GM19395 (cell line): ENCODE results near the gene HYDIN.
"Not testable (repeated sequence)": the region's sequence is repeated elsewhere in the genome, so short reads cannot be mapped to it uniquely, and the experiment has no call there.

ENCODE experiments used
- ATAC-seq: cut with Tn5 transposase; IDR thresholded peaks from one replicate; pipeline ENCODE4 v1.9.1; 2021; ENCODE audit warnings: mild to moderate bottlenecking, moderate library complexity; ENCODE audit not compliant: unreplicated experiment

The HYDIN gene

DNA sequence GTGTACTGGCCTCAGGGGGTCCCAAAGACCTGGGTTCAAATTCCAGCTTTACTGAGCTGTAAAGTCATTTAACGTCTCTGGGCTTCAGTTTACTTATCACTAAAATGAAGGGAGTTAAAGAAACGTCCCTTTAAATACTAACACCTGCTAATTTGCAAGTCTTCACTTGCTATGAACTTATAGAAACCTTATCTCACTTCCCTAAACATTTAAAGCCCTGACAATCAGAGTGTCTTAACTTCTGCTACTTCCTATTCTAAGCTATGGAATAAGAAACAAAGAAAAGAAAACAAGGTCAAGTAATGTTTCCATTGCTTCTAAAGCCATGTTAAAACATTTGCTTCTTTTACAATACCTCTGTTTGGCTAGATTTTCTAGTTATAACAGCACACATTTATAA lies 87.3 kb downstream of the HYDIN start:
- ATAC-seq = not testable (repeated sequence)

DNA sequence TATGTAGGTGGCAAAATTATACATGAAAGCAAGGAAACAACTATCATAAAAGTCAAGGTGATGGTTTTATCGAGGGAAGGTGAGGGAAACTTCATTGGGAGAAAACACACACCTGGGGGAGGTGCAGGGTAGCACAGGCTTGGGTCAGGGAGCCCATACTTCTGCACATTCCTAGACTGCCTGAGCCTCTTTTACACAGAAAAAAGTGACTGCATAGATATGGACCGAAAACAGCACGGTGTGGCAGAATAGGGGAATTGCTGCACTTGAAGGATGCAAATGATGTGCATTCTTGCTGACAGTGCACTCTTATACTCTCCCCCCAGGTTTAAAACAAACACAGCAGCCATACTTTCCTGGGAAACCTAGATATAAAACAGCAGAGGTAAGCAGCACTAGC lies 120.0 kb downstream of the HYDIN start:
- ATAC-seq = not testable (repeated sequence)

DNA sequence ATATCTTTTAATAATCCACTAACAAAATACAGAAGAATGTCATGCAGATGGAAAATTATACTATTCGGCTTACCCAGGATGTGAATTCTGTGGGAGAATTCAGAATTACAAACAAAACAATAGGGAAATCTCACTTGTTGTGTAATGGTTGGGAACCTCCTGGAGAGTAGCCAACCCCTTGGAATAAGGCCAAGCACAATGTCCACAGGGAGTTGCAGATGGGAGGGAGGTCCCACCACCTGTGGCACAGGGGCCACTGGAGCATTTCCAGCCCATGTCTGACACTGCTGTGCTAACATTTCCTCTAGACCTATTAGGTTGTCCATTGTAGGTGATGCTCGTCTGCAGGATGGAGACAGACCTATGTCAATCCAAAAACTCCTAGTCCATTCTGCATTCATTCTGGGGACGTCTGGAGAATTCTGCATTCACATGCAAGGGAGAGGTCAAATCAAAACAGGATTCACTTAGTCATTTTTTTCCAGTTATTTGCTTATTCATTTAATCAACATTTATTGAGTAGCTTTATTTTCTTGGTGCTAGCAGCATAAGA lies 120.8 kb downstream of the HYDIN start:
- ATAC-seq = not testable (repeated sequence)

- not testable (repeated sequence) for ATAC-seq
These were observed 124.6 kb downstream of the HYDIN start for GRCh38 chr16:71105881-71106280.

DNA sequence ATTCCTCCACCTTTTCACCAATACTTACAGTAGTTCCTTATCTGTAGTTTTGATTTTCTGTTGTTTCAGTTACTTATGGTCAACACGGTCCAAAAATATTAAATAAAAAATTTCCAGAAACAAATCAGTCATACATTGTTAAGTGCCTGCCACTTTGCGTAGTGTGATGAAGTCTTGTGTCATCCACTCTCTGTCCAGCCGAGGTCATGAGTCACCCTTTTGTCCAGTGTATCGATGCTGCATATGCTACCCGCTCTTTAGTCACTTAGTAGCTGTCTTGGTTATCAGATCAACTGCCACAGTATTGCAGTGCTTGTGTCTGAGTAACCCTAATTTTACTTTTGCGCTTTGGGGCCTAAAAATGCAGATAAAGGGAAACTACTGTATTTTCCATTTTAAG lies 146.9 kb downstream of the HYDIN start:
- ATAC-seq = not testable (repeated sequence)

DNA sequence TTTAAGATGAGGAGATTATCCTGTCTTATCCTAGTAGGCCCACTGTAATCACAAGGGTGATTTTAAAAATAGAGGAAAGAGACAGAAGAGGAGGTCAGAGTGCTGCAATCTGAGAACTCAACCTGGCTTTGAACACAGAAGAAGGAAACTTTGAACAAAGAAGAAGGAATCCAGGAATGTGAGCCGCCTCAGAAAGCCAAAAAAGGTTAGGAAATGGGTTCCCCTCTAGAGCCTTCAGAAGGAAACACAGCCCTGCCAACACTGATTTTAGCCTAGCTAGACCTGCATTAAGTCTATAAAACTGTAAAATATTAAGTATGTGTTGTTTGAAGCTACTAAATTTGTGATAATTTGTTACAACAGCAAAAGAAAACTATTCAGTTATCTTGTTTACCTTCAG lies 149.7 kb downstream of the HYDIN start:
- not testable (repeated sequence) for ATAC-seq

GRCh38 chr16:71080262-71080661 lies 150.3 kb downstream of the HYDIN start:
- not testable (repeated sequence) for ATAC-seq

DNA sequence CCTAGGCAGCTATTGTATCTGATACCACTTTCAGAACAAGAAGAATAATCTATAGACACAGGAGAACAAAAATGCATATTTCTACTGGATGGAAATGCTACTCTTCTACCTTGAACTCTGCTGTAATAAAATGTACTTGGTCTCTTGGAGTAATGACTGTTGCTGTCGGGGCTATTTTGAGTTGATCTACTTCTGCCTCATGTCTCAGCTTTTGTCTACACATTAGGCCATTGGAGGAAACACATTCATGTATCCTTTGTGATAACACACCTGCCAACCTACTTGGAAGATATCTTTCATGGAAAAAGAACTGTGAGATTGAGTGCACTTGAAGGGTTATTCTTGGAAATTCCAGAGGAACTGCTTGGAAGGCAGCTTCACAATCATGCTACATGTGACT lies 159.9 kb downstream of the HYDIN start:
- not testable (repeated sequence) for ATAC-seq

DNA sequence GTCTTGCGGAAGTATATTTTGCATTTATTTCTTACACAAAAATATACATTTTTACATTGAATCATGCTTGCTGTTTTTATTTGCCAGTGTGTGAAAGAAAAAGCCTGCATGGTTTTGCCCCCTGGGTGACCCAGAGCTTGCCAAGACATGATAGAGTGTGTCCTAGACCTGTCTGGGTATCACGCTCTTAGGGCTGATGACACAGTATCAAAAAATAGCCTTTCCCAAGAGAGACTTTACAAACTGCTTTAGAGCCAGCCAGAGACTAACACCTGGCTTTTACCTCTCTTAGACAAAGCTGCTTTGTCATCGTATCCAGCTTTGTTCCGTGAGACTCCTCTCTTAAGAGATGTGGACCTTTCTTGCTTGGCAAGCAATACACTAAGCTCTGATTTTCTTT lies 160.7 kb downstream of the HYDIN start:
- ATAC-seq = not testable (repeated sequence)

DNA sequence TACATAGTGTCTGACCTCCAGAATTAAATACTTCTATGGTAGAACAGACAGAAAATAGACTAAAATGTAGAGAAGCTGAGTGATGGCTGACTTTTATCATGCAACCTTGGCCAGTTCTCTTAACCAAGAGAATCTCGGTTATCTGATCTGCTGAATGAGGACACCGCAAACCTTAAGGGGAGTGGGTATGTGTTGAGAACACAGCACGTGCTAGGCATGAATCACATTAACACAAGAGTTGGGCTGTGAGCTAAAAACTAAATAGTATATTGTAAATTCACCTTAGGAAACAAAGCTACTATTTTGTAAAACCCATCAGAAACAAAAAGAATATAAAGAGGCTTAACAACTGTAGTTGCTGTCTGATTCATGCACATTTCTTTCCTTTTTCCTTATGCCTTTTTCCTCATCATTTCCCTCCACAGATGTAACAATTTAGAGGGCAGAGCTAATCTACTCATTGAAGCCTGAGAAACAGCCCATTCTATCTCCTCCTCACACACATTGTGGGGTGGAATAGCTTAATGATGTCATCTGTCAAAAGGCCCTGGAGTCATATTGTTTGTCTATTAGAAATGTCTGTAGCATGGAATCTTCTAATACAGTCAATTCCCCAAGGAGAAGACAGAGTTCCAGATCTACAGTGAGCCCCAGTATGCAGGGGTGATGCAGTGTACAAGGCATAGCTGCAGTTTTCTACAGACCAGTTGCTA lies 176.5 kb downstream of the HYDIN start:
- not testable (repeated sequence) for ATAC-seq

DNA sequence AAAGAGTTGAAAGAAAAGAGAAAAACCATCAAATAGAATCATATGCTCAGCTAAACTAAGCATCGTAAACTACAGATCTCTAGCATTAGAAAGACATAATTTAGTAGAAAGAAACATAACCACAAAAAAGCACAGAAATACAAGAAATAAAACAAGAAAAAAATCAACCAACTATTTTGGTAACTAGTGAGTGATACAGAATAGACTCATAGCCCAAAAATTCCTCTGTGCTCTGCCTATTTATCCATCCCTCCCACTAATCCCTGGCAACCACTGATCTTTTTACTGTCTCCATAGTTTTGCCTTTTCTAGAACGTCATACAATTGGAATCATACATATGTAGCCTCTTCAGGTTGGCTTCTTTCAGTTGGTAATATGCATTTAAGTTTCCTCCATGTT lies 180.2 kb downstream of the HYDIN start:
- not testable (repeated sequence) for ATAC-seq

GRCh38 chr16:71039368-71040111 lies 191.0 kb downstream of the HYDIN start:
- ATAC-seq = not testable (repeated sequence)

- not testable (repeated sequence) for ATAC-seq
These were observed 192.1 kb downstream of the HYDIN start for GRCh38 chr16:71038421-71038820.

DNA sequence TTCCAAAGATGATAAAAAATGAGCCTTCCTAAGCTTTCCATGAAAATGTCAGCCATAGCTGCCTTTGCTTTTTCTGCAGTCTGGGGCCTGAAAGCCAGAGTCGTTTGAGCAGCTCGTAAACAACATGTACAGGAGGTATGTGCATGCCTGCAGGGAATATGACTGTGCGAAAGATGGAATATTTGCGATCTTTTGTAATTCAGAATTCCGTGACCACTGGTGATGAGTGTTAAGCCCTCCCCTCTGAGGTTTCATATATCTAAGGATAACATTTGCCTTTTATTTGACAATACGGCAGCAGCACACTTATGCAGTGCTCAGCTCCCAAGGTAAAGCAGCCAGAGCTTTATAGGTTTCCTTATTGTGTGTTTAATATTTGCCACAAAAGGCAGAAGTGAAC lies 192.5 kb downstream of the HYDIN start:
- ATAC-seq = not testable (repeated sequence)

DNA sequence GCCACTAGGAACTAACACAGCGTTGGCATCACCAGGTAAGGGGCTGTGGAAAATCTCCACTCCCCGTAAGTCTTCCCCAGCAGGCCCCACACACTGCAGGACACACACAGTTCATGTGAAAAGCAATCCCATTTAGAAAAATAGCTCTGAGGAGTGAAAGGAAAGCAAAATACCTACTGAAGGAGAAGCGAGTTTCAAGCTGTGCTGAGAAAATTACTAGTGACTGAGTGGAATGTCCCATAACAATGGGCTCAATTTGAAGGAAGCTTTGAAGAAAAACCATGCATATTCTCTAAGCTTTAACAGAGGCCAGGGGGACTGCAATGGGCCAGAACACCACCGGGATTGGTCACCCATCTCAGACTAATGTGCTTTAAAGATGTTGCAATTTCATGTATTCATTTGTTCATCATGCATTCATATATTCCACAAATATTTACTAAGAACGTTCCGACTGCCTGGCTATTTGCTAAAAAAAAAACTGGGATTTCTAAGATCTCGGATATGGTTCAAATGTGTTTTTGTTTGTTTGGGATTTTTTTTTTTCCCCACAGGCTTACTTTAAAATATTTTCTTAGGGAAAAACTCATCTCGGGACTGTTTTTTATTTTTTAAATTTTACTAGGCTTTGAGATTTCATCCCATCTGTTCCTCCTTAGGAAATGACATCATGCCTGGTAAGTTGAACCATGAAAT lies 202.3 kb downstream of the HYDIN start:
- ATAC-seq = not testable (repeated sequence)

GRCh38 chr16:71027511-71027910 lies 203.0 kb downstream of the HYDIN start:
- not testable (repeated sequence) for ATAC-seq

DNA sequence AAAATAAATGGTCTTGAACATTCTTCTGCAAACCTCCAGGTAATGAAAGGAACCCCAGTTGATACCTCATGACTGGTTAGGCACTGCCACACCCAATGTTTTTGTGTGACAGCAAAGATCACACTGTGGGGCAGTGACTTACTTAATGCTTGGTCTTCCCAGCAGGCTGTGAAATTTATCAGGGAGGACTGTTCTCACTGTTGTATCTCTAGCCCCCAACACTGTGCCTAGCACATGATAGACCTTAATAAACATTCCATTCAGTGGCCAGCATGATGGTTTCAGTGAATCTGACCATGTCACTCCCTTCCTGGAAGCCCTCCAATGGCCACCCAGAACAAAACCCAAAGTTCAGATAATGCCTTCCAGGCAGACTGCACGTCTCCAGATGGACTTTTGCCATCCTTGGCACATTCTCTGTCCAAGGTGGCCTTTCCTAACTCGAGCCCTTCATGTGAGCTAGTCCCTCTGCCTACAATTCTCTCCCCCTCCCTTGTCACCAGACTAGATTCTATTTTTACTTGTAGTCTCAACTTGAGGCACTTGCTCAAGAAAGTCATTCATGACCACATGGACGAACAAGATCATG lies 206.6 kb downstream of the HYDIN start:
- ATAC-seq = not testable (repeated sequence)

- ATAC-seq = not testable (repeated sequence)
These were observed 208.5 kb downstream of the HYDIN start for GRCh38 chr16:71021961-71022537.

- ATAC-seq = not testable (repeated sequence)
These were observed 211.3 kb downstream of the HYDIN start for GRCh38 chr16:71019067-71019682.

- not testable (repeated sequence) for ATAC-seq
These were observed 215.1 kb downstream of the HYDIN start for GRCh38 chr16:71015419-71015818.
